Thymus (tissue), 2 donors: ENCODE measurements around the gene MPZL1. TPM values are rescaled to one million over a fixed set of nuclear protein-coding genes. Genes with fewer than 3 reads are reported as not detected.

Experiments used
- polyA plus RNA-seq: library from polyadenylated mRNA; stranded (reverse); fragments of 200-250 nt; gene quantifications from one replicate; pipeline ENCODE4 v1.2.3, GENCODE V29; 2013
- total RNA-seq: library from RNA; stranded (reverse); fragments of 120-200 nt; gene quantifications from one replicate; pipeline ENCODE4 v1.2.4, GENCODE V29; 2013
- donor health status: healthy.

MPZL1 gene
- total and polyA plus RNA-seq, 2 donors, result 23.4 to 26.0 TPM

Other genes starting within 250 kb of the MPZL1 start
- gene CD247, start 203.5 kb upstream of the MPZL1 start, total RNA-seq, result 252 TPM
- 114 TPM for gene CD247, start 203.5 kb upstream of the MPZL1 start, polyA plus RNA-seq
- gene CREG1, start 168.2 kb upstream of the MPZL1 start, total RNA-seq, result 61.3 TPM
- 179 TPM for gene CREG1, start 168.2 kb upstream of the MPZL1 start, polyA plus RNA-seq
- gene RCSD1, start 91.8 kb upstream of the MPZL1 start, total RNA-seq, result 95.8 TPM
- 69.4 TPM for gene RCSD1, start 91.8 kb upstream of the MPZL1 start, polyA plus RNA-seq
- 0.09 TPM for gene ADCY10, start 192.2 kb downstream of the MPZL1 start, total RNA-seq
- gene ADCY10, start 192.2 kb downstream of the MPZL1 start, polyA plus RNA-seq, result 0.30 TPM
- 28.0 TPM for gene DCAF6, start 214.7 kb downstream of the MPZL1 start, total RNA-seq
- 51.7 TPM for gene DCAF6, start 214.7 kb downstream of the MPZL1 start, polyA plus RNA-seq
- gene MPC2, start 215.1 kb downstream of the MPZL1 start, total RNA-seq, result 74.4 TPM
- gene MPC2, start 215.1 kb downstream of the MPZL1 start, polyA plus RNA-seq, result 67.9 TPM